Chondrocyte (in vitro differentiated cells): ENCODE results near the gene ARPC1B. TPM values are rescaled to one million over a fixed set of nuclear protein-coding genes. Genes with fewer than 3 reads are reported as not detected.
A peak's percentile ranks its signal among the peaks of the same experiment; 100 is the strongest.
"Not testable (repeated sequence)": the region's sequence is repeated elsewhere in the genome, so short reads cannot be mapped to it uniquely, and the experiment has no call there.

Experiments
- DNase-seq: peaks from one replicate; pipeline ENCODE4 v3.0.0; 2021; ENCODE audit warnings: mixed read lengths, low spot score
- H3K27ac Mint-ChIP-seq: one replicate; pipeline ENCODE4 v1.8.0; 2021; ENCODE audit warnings: mild to moderate bottlenecking, moderate library complexity, mixed read lengths; ENCODE audit not compliant: unreplicated experiment
- H3K27me3 Mint-ChIP-seq: 2 replicates; pipeline ENCODE4 v1.8.0; 2021; ENCODE audit warnings: low read depth, mixed read lengths
- H3K36me3 Mint-ChIP-seq: 2 replicates; pipeline ENCODE4 v1.8.0; 2021; ENCODE audit warnings: low read depth, mixed read lengths
- H3K4me1 Mint-ChIP-seq: 2 replicates; pipeline ENCODE4 v1.8.0; 2021; ENCODE audit warnings: low read depth, mild to moderate bottlenecking, mixed read lengths
- H3K4me3 Mint-ChIP-seq: one replicate; pipeline ENCODE4 v1.8.0; 2021; ENCODE audit warnings: mild to moderate bottlenecking, moderate library complexity, mixed read lengths; ENCODE audit not compliant: unreplicated experiment
- H3K9me3 Mint-ChIP-seq: 2 replicates; pipeline ENCODE4 v1.8.0; 2021; ENCODE audit warnings: low read depth, mixed read lengths
- total RNA-seq: library from RNA; stranded (reverse); gene quantifications from 3 replicates; pipeline ENCODE4 v1.2.1, GENCODE V29; 2021
- TF ChIP-seq, protein P1 (sequence below): fragments of 200-600 bp; sonication (generic); IDR thresholded peaks from 2 replicates; pipeline ENCODE4 v1.5.0; 2021; ENCODE audit warnings: antibody characterized with exemption, mild to moderate bottlenecking, moderate library complexity

Gene ARPC1B
- total RNA-seq, 1 donor from 2014 or later = 130 TPM

DNA sequence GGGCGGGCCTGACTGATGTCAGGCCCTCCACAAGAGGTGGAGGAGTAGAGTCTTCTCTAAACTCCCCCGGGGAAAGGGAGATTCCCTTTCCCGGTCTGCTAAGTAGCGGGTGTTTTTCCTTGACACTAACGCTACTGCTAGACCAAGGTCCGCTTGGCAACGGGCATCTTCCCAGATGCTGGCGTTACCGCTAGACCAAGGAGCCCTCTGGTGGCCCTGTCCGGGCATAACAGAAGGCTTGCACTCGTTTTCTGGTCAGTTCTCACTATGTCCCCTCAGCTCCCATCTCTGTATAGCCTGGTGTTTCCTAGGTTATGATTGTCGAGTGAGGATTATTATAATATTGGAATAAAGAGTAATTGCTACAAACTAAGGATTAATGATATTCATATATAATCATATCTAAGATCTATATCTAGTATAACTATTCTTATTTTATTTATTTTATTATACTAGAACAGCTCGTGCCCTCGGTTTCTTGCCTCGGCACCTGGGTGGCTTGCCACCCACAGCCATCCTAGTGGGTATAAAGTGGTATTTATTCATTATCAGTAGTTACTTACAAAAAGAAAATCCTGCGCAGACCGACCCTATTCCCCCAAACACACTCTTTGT is 41.1 kb downstream of the ARPC1B start:
- not testable (repeated sequence) for H3K9me3 Mint-ChIP-seq, H3K4me1 Mint-ChIP-seq, H3K27me3 Mint-ChIP-seq, DNase-seq, H3K4me3 Mint-ChIP-seq
- H3K36me3 Mint-ChIP-seq = peaks cover 39% of the 10 kb centered on the region
- TF ChIP-seq, protein P1, sequence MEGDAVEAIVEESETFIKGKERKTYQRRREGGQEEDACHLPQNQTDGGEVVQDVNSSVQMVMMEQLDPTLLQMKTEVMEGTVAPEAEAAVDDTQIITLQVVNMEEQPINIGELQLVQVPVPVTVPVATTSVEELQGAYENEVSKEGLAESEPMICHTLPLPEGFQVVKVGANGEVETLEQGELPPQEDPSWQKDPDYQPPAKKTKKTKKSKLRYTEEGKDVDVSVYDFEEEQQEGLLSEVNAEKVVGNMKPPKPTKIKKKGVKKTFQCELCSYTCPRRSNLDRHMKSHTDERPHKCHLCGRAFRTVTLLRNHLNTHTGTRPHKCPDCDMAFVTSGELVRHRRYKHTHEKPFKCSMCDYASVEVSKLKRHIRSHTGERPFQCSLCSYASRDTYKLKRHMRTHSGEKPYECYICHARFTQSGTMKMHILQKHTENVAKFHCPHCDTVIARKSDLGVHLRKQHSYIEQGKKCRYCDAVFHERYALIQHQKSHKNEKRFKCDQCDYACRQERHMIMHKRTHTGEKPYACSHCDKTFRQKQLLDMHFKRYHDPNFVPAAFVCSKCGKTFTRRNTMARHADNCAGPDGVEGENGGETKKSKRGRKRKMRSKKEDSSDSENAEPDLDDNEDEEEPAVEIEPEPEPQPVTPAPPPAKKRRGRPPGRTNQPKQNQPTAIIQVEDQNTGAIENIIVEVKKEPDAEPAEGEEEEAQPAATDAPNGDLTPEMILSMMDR = peak; percentile 84
- peak overlapping the region; percentile 68 for H3K27ac Mint-ChIP-seq

DNA sequence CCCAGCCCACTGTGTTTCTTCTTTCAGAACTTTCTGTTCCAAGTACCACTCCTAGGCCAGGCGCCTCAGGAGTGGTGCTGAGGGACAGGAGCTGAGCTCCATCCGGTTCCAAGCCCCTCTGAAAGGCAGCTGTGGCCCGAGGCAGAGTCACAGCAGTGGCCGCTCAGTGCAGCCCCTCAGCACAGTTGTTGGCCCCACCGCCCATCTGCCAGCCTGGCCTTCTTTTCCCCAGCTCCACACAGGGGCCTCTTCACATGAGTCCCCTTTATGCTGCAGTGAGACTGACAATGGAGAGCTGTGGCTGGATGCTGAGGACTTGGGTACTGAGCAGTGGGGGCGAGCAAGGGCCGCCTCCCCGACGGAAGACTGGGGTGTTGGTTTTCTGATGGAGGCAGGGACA is 43.7 kb downstream of the ARPC1B start:
- H3K27ac Mint-ChIP-seq = no peak overlapping the region
- TF ChIP-seq, protein P1 = no peak
- no peak overlapping the region for H3K4me3 Mint-ChIP-seq
- DNase-seq = no peak
- H3K4me1 Mint-ChIP-seq = peaks cover 5% of the 10 kb centered on the region
- peaks cover 31% of the 10 kb centered on the region for H3K36me3 Mint-ChIP-seq
- no peaks in the 10 kb centered on the region for H3K9me3 Mint-ChIP-seq
- H3K27me3 Mint-ChIP-seq = no peaks in the 10 kb centered on the region

DNA sequence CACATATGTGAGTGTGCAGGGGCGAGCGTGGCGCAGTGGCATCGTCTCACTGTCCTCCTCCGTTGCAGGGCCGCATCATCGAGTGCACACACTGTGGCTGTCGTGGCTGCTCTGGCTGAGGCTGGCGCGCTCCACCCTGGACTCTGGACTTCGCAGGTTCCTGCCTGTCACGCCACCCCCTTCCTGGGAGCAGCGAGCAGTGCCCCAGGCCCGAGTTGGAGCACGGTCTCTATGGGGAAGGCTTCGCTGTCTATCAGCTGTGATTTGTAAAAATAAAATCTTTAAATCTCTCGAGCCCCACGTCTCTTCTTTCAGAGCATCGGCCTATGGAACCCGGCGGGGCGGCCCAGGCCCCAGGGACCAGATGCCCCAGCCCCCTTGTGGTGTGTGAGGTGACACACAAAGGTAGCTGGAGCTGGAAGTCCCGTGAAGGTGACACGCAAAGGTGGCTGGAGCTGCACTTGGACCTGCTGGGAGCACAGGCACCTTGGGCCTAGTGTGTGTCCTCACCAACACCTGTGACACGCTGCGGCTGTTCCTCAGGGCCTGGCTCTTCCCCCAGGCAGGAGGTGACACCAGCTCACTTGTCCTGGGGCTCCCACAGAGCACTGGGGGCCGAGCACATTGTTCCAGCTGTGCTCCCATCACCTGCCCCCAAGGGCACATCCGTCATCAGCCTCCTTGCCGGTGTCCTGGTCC is 44.9 kb downstream of the ARPC1B start:
- Mint-ChIP-seq H3K4me1 (peaks cover 5% of the 10 kb centered on the region), H3K4me3 (no peak overlapping the region), H3K36me3 (peaks cover 29% of the 10 kb centered on the region), H3K27ac (no peak overlapping the region), H3K9me3 (no peaks in the 10 kb centered on the region), H3K27me3 (no peaks in the 10 kb centered on the region)
- DNase-seq = no peak
- TF ChIP-seq, protein P1 = no peak

DNA sequence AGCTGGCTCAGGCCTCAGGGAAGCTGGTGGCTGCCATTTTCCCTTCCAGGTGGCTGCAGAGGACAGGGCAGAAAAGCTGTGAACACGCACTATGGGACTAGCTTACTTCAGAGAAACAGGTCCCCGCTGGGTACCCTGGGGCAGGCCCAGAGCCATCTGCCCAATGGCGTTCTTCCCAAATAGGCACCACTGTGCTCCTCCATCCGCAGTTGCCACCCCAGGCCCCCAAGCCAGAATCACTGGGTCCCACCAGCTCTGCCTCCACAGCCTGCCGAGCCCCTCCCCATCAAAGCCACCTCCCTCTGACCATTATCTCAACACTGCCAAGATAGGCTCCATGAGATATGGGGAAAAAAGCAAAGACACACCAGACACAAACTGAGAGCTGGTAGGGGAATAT is 45.7 kb downstream of the ARPC1B start:
- Mint-ChIP-seq H3K27me3 (no peaks in the 10 kb centered on the region), H3K27ac (no peak overlapping the region), H3K4me3 (no peak overlapping the region), H3K36me3 (peaks cover 24% of the 10 kb centered on the region), H3K4me1 (peaks cover 2% of the 10 kb centered on the region), H3K9me3 (no peaks in the 10 kb centered on the region)
- no peak for DNase-seq
- TF ChIP-seq, protein P1 = no peak

DNA sequence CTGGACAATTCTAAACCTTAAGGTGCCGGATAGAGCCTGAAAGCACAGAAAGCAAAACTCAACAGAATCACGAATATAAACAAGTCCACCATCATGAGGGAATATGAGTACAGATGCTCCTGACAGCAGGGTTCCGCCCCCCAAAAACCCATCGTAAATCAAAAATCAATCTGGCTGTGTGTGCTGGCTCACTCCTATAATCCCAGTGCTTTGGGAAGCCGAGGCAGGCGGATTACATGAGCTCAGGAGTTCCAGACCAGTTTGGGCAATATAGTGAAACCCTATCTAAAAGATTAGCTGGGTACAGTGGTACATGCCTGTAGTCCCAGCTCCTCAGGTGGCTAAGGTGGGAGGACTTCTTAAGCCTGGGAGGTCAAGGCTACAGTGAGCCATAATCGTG is 46.5 kb downstream of the ARPC1B start:
- H3K27me3 Mint-ChIP-seq = no peaks in the 10 kb centered on the region
- no peak for DNase-seq
- TF ChIP-seq, protein P1 = no peak
- no peak overlapping the region for H3K4me3 Mint-ChIP-seq
- no peak overlapping the region for H3K27ac Mint-ChIP-seq
- H3K4me1 Mint-ChIP-seq = no peaks in the 10 kb centered on the region
- peaks cover 24% of the 10 kb centered on the region for H3K36me3 Mint-ChIP-seq
- H3K9me3 Mint-ChIP-seq = no peaks in the 10 kb centered on the region
